DMS153 treated with DMSO at 0.1 percent for 48 hours (cell line): ENCODE data around the gene CALY.
"Not testable (repeated sequence)": the region's sequence is repeated elsewhere in the genome, so short reads cannot be mapped to it uniquely, and the experiment has no call there.

Experiments
- DNase-seq: peaks from one replicate; lab custom pipeline; 2025; ENCODE audit not compliant: unreplicated experiment; lab: John Stamatoyannopoulos, UW

The CALY gene, protein sequence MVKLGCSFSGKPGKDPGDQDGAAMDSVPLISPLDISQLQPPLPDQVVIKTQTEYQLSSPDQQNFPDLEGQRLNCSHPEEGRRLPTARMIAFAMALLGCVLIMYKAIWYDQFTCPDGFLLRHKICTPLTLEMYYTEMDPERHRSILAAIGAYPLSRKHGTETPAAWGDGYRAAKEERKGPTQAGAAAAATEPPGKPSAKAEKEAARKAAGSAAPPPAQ

DNA sequence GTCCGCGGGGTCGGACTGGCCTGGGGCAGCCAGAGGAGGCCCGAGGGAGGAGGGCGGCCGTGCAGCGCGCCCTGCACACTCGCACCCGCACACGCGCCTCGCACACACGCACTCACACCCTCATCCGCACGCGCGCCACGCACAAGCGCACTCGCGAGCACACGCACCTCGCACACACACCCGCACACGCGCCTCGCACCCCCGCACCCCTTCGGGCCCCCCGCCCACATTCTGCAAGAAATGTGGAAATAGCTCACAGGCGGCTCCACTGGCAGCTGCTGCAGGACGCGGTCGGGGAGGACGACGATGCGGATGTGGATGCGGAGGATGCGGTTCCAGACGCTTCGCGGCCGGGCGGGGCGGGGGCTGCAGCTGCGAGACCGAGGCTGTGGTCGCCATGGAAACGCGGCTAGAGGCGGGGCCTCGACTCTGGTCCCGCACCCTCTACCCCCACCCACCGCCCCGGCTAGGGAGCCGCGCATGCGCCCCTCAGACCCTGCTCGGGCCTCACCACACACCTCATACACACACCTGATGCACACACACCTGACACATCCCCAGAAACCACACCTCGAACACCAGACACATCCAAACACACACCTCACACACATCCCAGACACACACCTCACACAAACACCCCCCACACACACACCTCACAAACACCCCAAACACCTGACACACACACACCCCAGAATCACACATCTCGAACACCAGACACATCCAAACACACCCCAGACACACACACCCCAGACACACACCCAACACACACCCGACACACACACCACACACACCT is at the start of gene CALY:
TSS of gene CALY (minus strand) at position 320 of the 793 bp plus-strand sequence. CDS start 7,907 bp downstream, outside the sequence.
- DNase-seq: no peak

DNA sequence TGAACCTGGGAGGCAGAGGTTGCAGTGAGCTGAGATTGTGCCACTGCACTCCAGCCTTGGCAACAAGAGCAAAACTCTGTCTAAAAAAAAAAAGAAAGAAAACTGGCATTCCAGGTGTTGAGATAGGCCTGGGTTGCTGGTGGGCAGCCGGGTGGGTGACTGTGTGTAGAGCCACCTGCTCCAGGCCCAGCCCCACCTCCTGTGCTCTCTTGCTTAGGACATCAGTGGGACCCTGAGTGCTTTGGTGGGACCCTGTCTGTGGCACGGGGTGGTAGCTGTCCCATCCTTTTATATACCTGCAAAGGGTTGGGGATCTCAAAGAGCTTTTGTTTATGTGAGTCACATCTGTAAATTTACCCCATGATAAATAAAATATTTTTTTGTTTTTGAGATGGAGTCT is 48.5 kb upstream of the CALY start:
- DNase-seq: no peak

DNA sequence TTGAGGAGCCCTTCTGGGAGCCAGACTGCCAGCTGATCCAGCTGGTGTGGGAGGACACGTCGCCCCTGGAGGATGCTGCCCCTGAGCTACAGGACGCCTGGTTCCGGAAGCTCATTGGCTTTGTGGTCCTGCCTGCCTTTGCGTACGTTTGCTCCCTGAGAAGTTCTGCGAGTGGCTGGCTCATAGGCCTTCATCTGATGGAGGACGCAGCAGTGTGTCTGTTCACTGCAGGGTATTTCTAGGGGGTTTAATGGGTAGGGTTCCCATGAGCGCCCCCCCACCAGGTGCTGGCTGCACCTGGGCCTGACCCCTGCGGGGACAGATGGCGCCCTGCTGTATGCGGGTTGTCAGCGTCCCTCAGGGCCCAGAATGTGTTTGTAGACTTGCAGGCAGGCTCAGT is 47.4 kb upstream of the CALY start:
- no peak for DNase-seq

DNA sequence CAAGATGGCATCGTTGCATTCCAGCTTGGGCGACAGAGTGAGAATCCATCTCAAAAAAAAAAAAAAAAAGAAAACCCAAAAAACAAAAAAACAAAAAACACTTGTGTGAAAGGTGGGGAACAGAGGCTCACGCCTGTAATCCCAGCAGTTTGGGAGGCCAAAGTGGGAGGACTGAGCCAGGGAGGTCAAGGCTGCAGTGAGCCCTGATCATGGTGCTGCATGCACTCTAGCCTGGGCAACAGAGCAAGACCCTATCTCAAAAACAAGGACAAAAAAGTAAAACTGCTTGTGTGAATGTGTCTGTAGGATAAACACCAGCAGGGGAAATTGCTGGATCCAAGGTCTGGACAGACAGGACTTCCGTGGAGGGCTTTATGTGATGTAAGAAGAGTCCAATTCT is 46.9 kb upstream of the CALY start:
- DNase-seq: no peak

DNA sequence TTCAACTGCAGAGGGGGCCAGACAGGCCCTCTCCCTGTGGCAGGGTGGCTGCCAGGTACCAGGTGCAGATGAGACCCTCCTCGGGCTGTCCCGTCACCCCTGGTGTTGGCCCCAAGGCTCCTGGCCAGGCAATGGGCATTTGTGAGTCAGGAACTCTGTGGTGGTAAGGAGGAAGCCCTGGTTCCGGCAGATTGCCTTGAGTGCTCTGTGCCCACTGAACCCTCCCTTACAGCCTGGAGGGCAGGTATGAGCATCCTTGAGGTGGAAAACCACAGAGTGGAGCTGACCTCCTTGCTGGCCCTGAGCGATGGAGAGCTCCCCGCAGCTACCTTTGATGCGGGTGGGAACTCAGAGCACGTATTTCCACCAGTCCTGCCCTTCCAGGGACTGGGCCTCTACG is 44.3 kb upstream of the CALY start:
- DNase-seq: no peak

DNA sequence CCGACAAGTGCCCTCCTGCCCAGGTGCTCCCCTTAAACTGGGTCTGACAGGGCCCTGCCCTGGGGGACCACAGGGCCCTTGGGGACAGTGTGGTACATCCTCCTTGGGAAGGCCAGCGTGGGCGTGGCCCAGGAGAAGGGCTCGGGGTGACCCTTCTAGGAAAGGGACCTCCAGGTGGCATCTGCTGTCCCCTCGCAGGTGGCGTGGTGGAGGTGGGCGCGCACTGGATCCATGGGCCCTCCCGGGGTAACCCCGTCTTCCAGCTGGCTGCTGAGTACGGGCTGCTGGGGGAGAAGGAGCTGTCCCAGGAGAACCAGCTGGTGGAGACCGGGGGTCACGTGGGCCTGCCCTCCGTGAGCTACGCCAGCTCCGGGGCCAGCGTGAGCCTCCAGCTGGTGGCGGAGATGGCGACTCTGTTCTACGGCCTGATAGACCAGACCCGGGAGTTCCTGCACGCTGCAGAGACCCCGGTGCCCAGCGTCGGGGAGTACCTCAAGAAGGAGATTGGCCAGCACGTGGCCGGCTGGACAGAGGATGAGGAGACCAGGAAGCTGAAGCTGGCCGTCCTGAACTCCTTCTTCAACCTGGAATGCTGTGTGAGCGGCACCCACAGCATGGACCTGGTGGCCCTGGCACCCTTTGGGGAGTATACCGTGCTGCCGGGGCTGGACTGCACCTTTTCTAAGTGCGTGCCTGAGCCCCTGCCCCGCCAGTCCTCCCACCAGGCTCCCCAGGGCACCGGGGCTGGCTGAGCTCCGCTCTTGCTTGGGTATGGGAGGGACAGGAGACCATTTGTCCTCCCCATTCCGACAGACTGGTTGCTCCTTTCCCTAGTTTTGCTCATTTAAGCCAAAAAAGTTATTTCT is 43.3 kb upstream of the CALY start:
- no peak for DNase-seq

DNA sequence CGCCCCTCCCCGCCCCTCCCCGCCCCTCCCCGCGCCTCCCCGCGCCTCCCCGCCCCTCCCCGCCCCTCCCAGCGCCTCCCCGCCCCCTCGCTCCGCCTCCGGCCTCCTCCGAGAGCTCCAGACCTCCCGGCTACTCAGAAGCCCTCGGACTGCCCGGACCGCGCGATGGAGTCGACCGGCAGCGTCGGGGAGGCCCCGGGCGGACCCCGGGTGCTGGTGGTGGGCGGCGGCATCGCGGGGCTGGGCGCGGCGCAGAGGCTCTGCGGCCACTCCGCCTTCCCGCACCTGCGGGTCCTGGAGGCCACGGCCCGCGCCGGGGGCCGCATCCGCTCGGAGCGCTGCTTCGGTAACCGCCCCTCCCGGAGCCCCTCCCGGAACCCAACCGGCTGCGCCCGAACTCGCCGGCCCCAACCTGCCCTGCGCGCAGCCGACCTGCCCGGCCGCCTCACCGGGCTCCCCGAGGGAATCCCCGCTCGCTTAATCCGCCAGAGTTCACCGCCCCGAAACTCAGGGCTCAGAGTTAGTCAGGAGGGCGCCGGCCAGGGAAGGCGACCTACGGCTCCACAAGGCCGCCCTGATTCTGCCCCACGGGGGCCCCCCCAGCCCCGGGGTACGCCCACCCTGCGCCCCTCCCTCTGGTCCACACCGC is 42.6 kb upstream of the CALY start, which contains the start of gene PAOX:
TSS of gene PAOX (plus strand) at position 111 of the 649 bp plus-strand sequence. CDS start at position 166, 55 bp downstream.
- DNase-seq: peak; percentile 3

DNA sequence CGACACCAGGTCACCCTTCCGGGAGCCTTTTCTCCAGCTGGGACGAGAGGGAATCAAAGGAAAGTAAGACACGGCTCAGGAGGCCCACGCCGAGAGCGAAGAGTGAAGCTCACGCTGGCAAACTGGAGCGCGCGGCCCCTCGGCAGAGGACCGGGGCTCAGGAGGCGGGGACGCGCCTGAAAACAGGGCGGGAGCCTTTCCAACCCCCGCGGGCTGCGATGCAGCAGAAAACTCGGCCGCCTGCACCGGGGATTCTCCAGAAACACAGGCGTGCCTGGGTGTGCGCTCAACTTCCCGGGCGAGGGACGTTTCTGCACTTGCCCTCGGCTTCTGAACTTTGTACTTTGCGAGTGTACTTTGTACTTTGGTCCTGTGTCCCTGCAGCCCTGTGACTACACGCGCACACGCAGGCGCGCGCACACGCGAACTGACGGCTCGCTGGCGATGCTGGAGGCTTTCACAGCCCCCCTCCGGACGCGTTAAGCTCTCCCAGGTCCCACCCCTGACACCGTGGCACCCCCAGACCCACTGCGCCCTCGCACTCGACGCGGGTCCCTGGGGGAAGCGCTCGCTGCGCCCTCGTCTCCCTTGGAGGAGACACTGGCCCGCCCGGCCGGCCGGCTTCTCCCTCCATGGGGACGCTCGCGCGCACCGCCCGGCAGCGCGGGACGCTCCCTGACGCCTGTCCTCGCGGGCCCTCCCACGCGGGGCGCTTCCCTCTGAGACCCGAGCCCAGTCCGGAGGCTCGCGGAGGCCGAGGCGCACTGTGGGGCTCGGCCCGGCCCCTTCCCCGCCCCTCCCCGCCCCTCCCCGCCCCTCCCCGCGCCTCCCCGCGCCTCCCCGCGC is 41.8 kb upstream of the CALY start:
- DNase-seq: no peak

DNA sequence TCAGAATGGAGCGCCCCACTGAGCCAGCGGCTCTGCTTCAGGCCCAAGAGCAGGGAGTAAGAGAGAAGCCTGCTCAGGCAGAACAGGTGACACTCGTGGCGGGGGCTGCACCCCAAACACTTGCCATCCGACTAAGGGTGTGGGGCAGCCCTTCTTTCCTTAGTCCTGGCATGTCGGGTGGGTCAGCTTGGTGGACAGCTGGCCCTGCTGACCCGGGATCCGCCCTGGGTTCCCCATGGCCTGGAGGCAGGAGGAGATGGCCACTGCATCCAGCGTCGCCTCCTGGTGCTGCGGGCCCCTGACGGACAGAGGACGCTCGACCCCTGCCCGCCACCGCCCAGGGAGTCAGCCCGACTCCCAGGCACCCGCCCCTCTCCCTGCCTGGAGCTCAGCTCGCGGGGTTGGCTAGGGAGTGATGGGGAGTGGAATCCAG is 41.1 kb upstream of the CALY start:
- no peak for DNase-seq

DNA sequence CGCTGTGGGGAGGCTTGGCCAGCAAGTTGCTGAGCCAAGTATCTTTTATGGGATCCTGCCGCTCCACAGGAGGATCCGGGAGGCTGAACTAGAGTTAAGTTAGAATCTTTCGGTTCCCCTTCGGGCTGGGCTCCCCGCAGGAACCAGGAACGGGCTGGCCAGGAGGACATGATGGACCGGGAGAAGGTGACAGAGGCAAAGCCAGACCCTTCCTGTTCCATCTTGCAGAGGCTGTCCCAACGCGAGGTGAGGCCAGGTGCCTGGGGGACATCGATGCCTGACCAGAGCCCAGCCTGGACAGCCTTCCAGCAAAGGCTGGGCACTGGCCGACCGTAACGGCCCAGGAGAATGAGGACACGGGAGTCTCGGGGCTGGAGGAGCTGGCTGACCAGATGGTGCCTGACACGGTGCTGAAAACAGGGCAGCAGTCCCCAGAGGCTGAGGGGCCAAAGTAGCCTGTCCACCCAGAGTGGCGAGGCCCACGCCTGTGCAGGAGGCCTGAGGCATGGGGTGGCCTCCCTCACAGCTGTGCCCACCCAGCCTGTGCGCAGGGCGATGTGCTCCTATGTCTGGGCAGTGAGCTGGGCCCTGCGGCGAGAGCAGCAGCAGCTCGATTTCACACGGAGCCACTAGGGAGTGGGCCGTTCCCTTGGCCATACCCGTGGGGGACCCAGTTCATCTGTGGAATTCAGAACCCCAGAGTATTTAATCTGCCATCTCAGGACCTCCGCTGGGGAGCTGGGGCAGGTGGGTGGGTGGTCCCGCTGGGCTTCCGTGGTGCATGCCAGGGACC is 40.5 kb upstream of the CALY start:
- DNase-seq: no peak

DNA sequence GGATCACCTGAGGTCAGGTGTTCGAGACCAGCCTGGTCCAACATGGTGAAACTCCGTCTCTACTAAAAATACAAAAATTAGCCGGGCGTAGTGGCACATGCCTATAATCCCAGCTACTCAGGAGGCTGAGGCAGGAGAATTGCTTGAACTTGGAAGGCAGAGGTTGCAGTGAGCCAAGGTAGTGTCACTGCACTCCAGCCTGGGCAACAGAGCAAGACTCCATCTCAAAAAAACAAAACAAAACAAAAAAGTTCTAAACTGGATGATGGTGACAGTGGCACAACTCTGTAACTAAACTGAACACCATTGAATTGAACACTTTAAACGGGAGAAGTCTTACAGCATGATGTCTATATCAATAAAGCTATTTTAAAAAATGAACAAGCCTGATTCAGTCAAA is 39.5 kb upstream of the CALY start:
- DNase-seq: not testable (repeated sequence)

DNA sequence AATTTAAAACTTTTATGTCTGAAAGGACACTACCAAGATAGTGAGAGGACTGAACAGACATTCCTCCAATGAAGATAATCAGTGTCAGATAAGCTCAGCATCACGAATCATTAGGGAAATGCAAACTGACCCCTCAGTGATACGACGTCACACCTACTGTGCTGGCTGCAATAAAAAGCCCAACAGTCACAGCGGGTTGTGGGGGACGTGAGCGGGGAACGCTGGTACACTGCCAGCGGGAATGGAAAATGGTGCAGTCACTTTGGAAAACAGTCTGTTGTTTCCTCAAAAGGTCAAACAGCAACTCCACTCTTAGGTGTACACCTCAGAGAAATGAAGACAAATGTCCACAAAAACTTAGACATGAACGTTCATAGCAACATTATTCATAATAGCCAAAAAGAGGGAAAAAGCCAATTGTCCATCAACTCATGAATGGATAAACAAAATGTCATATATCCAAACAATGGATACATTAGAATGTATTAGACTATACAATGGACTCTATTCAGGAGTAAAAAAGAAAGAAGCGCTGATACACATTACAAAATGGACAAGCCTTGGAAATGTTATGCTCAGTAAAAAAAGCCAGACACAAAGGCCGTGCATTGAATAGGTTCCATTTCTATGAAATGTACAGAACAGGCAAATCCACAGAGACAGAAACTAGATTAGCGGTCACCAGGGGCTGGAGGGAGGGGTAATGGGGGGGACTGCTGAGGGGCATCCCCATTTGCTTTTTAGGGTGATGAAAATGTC is 38.8 kb upstream of the CALY start:
- no peak for DNase-seq

DNA sequence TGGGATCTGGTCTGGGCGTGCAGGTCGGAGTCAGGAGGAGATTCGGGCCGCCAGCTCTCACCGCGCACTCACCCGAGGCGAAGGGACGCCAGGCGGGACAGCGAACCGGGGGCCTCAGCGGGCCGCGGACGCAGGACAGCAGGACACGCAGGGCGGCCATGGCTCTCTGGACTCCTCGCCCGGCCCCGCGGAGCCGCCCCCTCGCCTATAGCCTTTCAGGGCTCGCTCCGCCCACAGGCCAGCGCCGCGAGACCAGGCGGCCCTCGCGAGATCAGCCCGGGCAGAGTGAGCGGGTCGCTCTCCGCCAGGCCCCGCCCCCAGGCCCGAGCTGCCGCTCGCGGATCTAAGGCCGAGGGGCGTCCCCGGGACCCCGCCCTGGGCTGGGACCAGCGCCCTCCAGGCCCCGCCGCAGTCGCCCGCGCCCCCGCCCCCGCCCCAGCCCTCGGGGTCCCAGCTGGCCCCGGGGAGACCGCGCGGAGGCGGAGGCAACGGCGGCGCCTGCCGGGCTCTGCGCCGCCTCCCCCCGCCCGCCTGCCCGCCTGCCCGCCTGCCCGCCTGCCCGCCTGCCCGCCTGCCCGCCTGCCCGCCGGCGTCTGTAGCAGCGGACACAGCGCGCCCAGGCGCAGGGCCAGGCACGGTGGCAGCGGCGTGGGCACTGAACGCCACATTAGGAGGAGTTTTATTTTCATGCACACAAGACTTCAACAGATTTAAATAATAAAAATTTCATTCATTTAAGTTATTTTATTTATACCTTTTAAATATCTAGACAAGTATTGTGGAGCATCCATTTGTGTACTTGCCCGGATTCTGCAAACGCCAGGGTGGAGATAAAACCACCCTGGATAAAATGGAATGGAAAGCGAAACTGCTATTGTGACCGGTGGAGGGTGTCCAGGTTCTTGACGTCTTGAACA is 36.7 kb upstream of the CALY start, which contains the start of gene ECHS1:
TSS of gene ECHS1 (minus strand) at position 181 of the 917 bp plus-strand sequence. CDS start at position 160, 21 bp downstream.
- DNase-seq: peak; percentile 72

DNA sequence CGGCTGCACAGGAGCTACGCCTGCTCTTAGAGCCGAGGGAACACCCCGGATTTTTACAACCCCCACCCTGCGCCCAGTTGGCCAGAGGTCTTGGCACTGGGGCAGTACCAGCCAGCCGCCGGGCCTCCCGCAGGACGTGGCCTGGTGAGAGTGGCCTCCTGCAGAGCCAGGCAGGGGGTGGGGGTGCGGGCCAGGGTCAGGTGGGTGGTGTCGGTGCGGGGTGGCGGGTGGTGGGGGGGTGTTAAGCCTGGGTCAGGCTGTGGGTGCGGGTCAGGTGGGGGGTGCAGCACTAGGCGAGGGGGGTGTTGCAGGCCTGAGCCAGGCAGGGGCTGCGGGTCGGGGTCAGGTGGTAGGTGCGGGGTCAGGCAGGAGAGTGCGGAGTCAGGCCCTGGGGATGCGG is 35.8 kb upstream of the CALY start:
- DNase-seq: no peak

DNA sequence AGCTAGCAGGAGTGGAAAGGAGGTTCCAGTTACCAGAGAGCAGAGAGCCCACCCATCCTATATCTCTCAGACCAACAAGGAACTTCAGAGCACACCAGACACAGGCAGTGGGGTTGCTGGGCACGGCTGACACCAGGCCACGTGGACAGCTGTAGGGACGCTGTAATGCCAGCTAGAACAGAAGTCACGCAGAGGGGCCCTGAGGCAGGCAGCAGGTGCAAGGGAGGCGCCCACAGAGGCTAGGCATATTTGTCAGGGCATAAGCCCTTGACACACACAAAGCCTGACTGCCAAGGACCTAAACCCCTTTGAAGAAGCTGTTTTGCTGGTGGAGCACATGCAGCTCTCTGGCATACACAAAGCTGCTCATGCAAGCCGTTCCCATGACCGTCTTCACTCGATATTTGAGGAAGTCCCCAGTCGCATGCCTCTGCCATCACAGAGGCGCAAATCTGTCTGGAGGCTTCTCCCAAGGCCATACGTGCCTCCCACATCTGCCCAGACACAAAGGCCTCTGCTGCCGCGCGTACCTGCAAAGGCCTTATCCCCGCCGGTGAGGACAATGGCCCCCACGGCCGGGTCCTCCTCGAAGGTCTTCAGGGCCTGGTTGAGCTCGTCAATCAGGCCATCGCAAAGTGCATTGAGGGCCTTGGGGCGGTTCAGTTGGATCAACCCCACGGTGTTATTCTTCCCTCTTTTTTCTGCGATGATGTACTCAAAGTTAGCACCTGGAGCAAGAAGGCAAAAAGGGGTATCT is 33.5 kb upstream of the CALY start:
- no peak for DNase-seq

DNA sequence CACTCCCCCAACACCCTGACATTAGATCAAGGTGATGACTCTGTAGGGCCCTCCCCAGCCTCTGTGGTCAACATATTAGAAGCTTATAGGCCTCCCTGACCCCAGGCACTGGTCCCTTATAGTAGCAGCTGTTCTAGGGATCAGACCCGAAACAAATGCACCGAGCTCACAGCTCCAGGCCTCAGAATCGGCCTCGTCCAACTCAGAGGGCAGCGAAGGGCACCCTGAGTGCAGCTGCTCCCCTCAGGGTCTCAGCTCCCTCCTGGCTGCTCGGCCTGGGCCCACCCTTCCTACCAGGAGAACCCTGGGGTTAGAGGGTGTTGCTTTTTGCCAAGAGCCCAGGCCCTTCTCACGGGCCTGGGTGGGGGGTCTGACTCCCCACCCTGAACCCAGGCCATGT is 31.5 kb upstream of the CALY start:
- DNase-seq: no peak

DNA sequence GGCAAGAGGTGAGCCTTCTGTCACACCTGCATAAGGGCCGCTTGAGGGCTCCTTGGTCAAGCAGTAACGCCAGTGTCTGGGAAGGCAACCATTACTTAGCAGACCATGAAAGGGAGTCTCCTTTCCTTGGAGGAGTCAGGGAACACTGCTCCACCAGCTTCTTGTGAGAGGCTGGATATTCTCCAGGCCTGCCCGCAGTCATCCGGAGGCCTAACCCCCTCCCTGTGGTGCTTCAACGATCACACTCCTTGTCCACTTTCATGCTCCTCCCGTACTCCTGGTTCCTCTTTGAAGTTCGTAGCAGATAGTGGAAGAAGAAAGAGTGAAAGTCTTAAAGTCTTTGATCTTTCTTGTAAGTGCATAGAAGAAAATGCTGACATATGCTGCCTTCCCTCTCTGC is 30.8 kb upstream of the CALY start:
- DNase-seq: not testable (repeated sequence)
